BJ (cell line): Measurements from ENCODE around the gene CACYBP. TPM values are rescaled to one million over a fixed set of nuclear protein-coding genes. Genes with fewer than 3 reads are reported as not detected.

Experiments used
- CTCF ChIA-PET: fragments of 350-600 bp; formaldehyde crosslinking; extraction: SDS; loops from one replicate; lab custom pipeline; 2021; ENCODE audit warnings: antibody characterized with exemption, inconsistent platforms; lab: Yijun Ruan, JAX
- POLR2A ChIA-PET: fragments of 300-600 bp; sonication (Branson Sonifier 250); formaldehyde crosslinking; extraction: SDS; loops from one replicate; lab custom pipeline; 2021; ENCODE audit warnings: antibody characterized with exemption; lab: Charles Lee
- DNase-seq: peaks from one replicate; pipeline ENCODE4 v3.0.0-alpha.2; 2011; ENCODE audit warnings: low read depth
- H3K27me3 ChIP-seq: 2 replicates; pipeline ENCODE4 v1.6.0; 2011; ENCODE audit warnings: low read length; ENCODE audit not compliant: control insufficient read depth, insufficient read depth
- H3K36me3 ChIP-seq: 2 replicates; pipeline ENCODE4 v1.5.1; 2011; ENCODE audit warnings: low read length; ENCODE audit not compliant: control insufficient read depth, insufficient read depth
- H3K4me3 ChIP-seq: 2 replicates; pipeline ENCODE4 v1.5.1; 2011; ENCODE audit warnings: low read depth, mild to moderate bottlenecking, control low read depth, low read length
- polyA plus RNA-seq: library from polyadenylated mRNA; depleted of rRNA; stranded (reverse); fragments of >200 nt; gene quantifications from 2 replicates; pipeline ENCODE4 v1.2.3, GENCODE V29; 2011
- TF ChIP-seq, protein P1 (sequence below): IDR thresholded peaks from 2 replicates; pipeline ENCODE4 v1.5.1; 2011; ENCODE audit warnings: low read depth, mild to moderate bottlenecking, control low read depth, inconsistent platforms, low read length, moderate library complexity; ENCODE audit not compliant: insufficient read depth

The CACYBP gene
- polyA plus RNA-seq, 1 experiment = 20.5 TPM

- DNase-seq = no peak
- no peak overlapping the region for H3K4me3 ChIP-seq
- CTCF ChIA-PET = interaction anchor here (0.8 kb wide), 1 partner anchor 19 kb away, joined by 3 read pairs; no protein-coding TSS in a partner anchor
- no peaks in the 10 kb centered on the region for H3K27me3 ChIP-seq
- TF ChIP-seq, protein P1, sequence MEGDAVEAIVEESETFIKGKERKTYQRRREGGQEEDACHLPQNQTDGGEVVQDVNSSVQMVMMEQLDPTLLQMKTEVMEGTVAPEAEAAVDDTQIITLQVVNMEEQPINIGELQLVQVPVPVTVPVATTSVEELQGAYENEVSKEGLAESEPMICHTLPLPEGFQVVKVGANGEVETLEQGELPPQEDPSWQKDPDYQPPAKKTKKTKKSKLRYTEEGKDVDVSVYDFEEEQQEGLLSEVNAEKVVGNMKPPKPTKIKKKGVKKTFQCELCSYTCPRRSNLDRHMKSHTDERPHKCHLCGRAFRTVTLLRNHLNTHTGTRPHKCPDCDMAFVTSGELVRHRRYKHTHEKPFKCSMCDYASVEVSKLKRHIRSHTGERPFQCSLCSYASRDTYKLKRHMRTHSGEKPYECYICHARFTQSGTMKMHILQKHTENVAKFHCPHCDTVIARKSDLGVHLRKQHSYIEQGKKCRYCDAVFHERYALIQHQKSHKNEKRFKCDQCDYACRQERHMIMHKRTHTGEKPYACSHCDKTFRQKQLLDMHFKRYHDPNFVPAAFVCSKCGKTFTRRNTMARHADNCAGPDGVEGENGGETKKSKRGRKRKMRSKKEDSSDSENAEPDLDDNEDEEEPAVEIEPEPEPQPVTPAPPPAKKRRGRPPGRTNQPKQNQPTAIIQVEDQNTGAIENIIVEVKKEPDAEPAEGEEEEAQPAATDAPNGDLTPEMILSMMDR = no peak
- H3K36me3 ChIP-seq = no peaks in the 10 kb centered on the region
- POLR2A ChIA-PET = no interaction called here
Measured at GRCh38 chr1:174963529-174964125, 36.1 kb upstream of the CACYBP start.

- Histone ChIP-seq H3K36me3 (no peaks in the 10 kb centered on the region), H3K27me3 (no peaks in the 10 kb centered on the region), H3K4me3 (no peak overlapping the region)
- ChIA-PET CTCF (interaction anchor here (0.8 to 0.9 kb wide), 2 partner anchors 14 to 19 kb away, joined by 3 to 4 read pairs; no protein-coding TSS in a partner anchor), POLR2A (no interaction called here)
- TF ChIP-seq, protein P1 = no peak
- DNase-seq = no peak
Measured at GRCh38 chr1:174964261-174964971, 35.3 kb upstream of the CACYBP start.

- no peak for DNase-seq
- H3K4me3 ChIP-seq = no peak overlapping the region
- CTCF ChIA-PET = interaction anchor here (0.9 to 1.3 kb wide), 2 partner anchors 11 to 14 kb away, joined by 3 to 4 read pairs; no protein-coding TSS in a partner anchor
- H3K36me3 ChIP-seq = no peaks in the 10 kb centered on the region
- TF ChIP-seq, protein P1 = no peak
- no peaks in the 10 kb centered on the region for H3K27me3 ChIP-seq
- POLR2A ChIA-PET = no interaction called here
Measured at GRCh38 chr1:174964972-174965361, 34.8 kb upstream of the CACYBP start.

DNA sequence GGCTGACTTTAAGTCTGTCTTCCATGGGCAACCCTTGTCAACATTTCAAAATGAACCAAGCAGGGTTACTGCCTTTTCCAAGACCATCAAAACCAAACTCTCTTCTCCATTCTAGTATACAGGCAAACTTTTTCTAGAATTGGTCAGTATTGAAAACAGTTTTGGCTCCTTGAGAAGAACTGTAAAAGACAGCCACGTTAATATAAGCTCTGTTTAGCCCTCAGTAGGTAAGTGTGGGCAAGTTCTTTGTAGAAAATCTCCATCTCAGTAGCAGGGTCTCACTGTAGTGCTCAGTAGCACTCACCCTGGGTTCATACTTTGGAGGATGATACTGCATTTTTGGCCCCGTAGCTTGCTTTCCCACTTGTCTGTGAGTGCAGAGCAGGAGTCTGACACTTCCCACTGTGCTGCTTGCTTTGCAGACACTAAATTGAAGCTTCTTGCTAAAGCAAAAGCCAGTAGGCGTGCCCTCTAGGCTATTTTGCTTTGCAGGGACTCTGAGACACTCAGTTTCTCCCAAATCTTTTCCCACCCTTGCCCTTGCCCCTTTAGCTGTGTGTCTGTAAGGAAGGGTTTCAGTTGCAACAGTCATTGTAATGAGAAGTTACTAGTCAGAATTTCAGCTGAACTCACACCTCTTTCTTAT, 34.3 kb upstream of the CACYBP start:
- ChIA-PET POLR2A (no interaction called here), CTCF (interaction anchor here (0.6 to 1.3 kb wide), 3 partner anchors 11 to 331 kb away, joined by 3 to 4 read pairs (median 3); no protein-coding TSS in a partner anchor)
- no peak overlapping the region for H3K4me3 ChIP-seq
- TF ChIP-seq, protein P1 = no peak
- H3K27me3 ChIP-seq = no peaks in the 10 kb centered on the region
- no peaks in the 10 kb centered on the region for H3K36me3 ChIP-seq
- no peak for DNase-seq
